Esophagus squamous epithelium (tissue), 5 donors: Measurements from ENCODE around the gene NCKAP5. TPM values are rescaled to one million over a fixed set of nuclear protein-coding genes. Genes with fewer than 3 reads are reported as not detected.

ENCODE experiments used
- DNase-seq: peaks from one replicate; lab custom pipeline; 2025; lab: John Stamatoyannopoulos, UW
- H3K27ac ChIP-seq, 4 donors: fragments of 200-600 bp; sonication (generic); one replicate each; pipeline ENCODE4 v1.5.1; 2016 to 2019; ENCODE audit warnings: mild to moderate bottlenecking in 1 of 4
- H3K27me3 ChIP-seq, 4 donors: fragments of 200-600 bp; sonication (generic); 1 replicate in 3 of 4; 2 replicates in 1 of 4; pipeline versions ENCODE4 v1.5.1 to v1.6.0; 2017 to 2021; ENCODE audit warnings: antibody characterized with exemption in 1 of 4
- H3K36me3 ChIP-seq, 3 donors: fragments of 200-600 bp; sonication (generic); one replicate each; pipeline ENCODE4 v1.5.1; 2016 to 2019
- H3K4me1 ChIP-seq, 3 donors: fragments of 200-600 bp; sonication (generic); one replicate each; pipeline ENCODE4 v1.5.1; 2017 to 2019
- H3K4me3 ChIP-seq, 4 donors: fragments of 200-600 bp; sonication (generic); 1 replicate in 3 of 4; 2 replicates in 1 of 4; pipeline ENCODE4 v1.5.1; 2016 to 2019; ENCODE audit warnings: mild to moderate bottlenecking in 2 of 4, moderate library complexity in 1 of 4
- H3K9me3 ChIP-seq, 3 donors: fragments of 200-600 bp; sonication (generic); one replicate each; pipeline ENCODE4 v1.5.1; 2016 to 2019
- CTCF ChIP-seq, 6 experiments: fragments of 450-650 bp in 4 of 6; fragments of 200-600 bp in 2 of 6; sonication (generic) in 2 of 6; IDR thresholded peaks; one replicate each; pipeline ENCODE4 v1.5.1; 2016 to 2019; ENCODE audit warnings: antibody characterized with exemption in 6 of 6, mild to moderate bottlenecking in 4 of 6, moderate library complexity in 4 of 6
- POLR2A ChIP-seq, 4 donors: fragments of 450-650 bp; IDR thresholded peaks; one replicate each; pipeline ENCODE4 v1.6.1; 2017; ENCODE audit warnings: antibody characterized with exemption in 4 of 4, mild to moderate bottlenecking in 4 of 4, moderate library complexity in 3 of 4
- WGBS, 2 donors: methylation state at CpG; one replicate each; pipeline ENCODE4 v1.1.5; 2018; 5-methylcytosine and 5-hydroxymethylcytosine counted together
- intact Hi-C: fragments of 100-400 bp; cut with DNase I; formaldehyde crosslinking; loops from one replicate; pipeline ENCODE4 v1.15.0; 2022
- total RNA-seq, 4 donors: library from RNA; depleted of rRNA; stranded (reverse); fragments of >200 nt; gene quantifications; one replicate each; pipeline ENCODE4 v1.1.0, GENCODE V29; 2016
- donor health status: DM: yes; HTN: yes; CAD: no.

NCKAP5 gene
- total RNA-seq, 4 donors from 2014 or later = 4.5 to 6.9 (median 5.3) TPM

GRCh38 chr2:133338224-133338623 lies 230.0 kb downstream of the NCKAP5 start:
- H3K4me3 ChIP-seq = no peak overlapping the region
- no peaks in the 10 kb centered on the region for H3K27me3 ChIP-seq
- no peaks in the 10 kb centered on the region for H3K9me3 ChIP-seq
- no peaks in the 10 kb centered on the region for H3K4me1 ChIP-seq
- no peak overlapping the region for H3K27ac ChIP-seq
- intact Hi-C loops = no loop called here
- no peak for DNase-seq
- WGBS, 2 donors = 42 to 62% methylated on average over 1 of the region's 1 CpG
- TF ChIP-seq POLR2A (IDR thresholded peaks at IDR 0.05) (no peak), CTCF (IDR thresholded peaks at IDR 0.05) (no peak)
- H3K36me3 ChIP-seq = no peaks in the 10 kb centered on the region

- intact Hi-C loops = no loop called here
- H3K9me3 ChIP-seq = no peaks in the 10 kb centered on the region
- no peak overlapping the region for H3K4me3 ChIP-seq
- no peaks in the 10 kb centered on the region for H3K27me3 ChIP-seq
- no peaks in the 10 kb centered on the region for H3K4me1 ChIP-seq
- H3K27ac ChIP-seq = no peak overlapping the region
- TF ChIP-seq CTCF (IDR thresholded peaks at IDR 0.05) (no peak), POLR2A (IDR thresholded peaks at IDR 0.05) (no peak)
- DNase-seq = no peak
- H3K36me3 ChIP-seq = no peaks in the 10 kb centered on the region
- WGBS, 2 donors = 73% methylated on average over 3 of the region's 3 CpGs
Observed at GRCh38 chr2:133334923-133335322, 233.3 kb downstream of the NCKAP5 start.

- Histone ChIP-seq H3K36me3 (no peaks in the 10 kb centered on the region), H3K27me3 (no peaks in the 10 kb centered on the region), H3K4me1 (no peaks in the 10 kb centered on the region), H3K27ac (no peak overlapping the region), H3K4me3 (no peak overlapping the region), H3K9me3 (no peaks in the 10 kb centered on the region)
- intact Hi-C loops = no loop called here
- 72 to 85% methylated on average over 6 of the region's 6 CpGs for WGBS, 2 donors
- TF ChIP-seq POLR2A (IDR thresholded peaks at IDR 0.05) (no peak), CTCF (IDR thresholded peaks at IDR 0.05) (no peak)
- DNase-seq = no peak
Observed at GRCh38 chr2:133333181-133333580, 235.1 kb downstream of the NCKAP5 start.

- 72 to 82% methylated on average over 6 of the region's 6 CpGs for WGBS, 2 donors
- intact Hi-C loops = no loop called here
- no peak for DNase-seq
- Histone ChIP-seq H3K27ac (no peak overlapping the region), H3K36me3 (no peaks in the 10 kb centered on the region), H3K4me3 (no peak overlapping the region), H3K4me1 (no peaks in the 10 kb centered on the region), H3K27me3 (no peaks in the 10 kb centered on the region), H3K9me3 (no peaks in the 10 kb centered on the region)
- no peak for TF ChIP-seq CTCF (IDR thresholded peaks at IDR 0.05)
- TF ChIP-seq POLR2A (IDR thresholded peaks at IDR 0.05) = no peak
Observed at GRCh38 chr2:133331436-133331835, 236.8 kb downstream of the NCKAP5 start.

- no peak for DNase-seq
- Histone ChIP-seq H3K9me3 (no peaks in the 10 kb centered on the region), H3K27me3 (no peaks in the 10 kb centered on the region), H3K36me3 (no peaks in the 10 kb centered on the region), H3K27ac (no peak overlapping the region), H3K4me1 (no peaks in the 10 kb centered on the region), H3K4me3 (no peak overlapping the region)
- intact Hi-C loops = no loop called here
- WGBS, 2 donors = 81% methylated on average over 7 of the region's 7 CpGs
- TF ChIP-seq CTCF (IDR thresholded peaks at IDR 0.05) = no peak
- no peak for TF ChIP-seq POLR2A (IDR thresholded peaks at IDR 0.05)
Observed at GRCh38 chr2:133326652-133327397, 241.4 kb downstream of the NCKAP5 start.
